GM21526 (cell line): ENCODE results near the gene BANP.
"Not testable (repeated sequence)": the region's sequence is repeated elsewhere in the genome, so short reads cannot be mapped to it uniquely, and the experiment has no call there.

ENCODE experiments used
- ATAC-seq: cut with Tn5 transposase; IDR thresholded peaks from one replicate; pipeline ENCODE4 v1.9.1; 2021; ENCODE audit warnings: moderate library complexity; ENCODE audit not compliant: unreplicated experiment, low FRiP score

The BANP gene

DNA sequence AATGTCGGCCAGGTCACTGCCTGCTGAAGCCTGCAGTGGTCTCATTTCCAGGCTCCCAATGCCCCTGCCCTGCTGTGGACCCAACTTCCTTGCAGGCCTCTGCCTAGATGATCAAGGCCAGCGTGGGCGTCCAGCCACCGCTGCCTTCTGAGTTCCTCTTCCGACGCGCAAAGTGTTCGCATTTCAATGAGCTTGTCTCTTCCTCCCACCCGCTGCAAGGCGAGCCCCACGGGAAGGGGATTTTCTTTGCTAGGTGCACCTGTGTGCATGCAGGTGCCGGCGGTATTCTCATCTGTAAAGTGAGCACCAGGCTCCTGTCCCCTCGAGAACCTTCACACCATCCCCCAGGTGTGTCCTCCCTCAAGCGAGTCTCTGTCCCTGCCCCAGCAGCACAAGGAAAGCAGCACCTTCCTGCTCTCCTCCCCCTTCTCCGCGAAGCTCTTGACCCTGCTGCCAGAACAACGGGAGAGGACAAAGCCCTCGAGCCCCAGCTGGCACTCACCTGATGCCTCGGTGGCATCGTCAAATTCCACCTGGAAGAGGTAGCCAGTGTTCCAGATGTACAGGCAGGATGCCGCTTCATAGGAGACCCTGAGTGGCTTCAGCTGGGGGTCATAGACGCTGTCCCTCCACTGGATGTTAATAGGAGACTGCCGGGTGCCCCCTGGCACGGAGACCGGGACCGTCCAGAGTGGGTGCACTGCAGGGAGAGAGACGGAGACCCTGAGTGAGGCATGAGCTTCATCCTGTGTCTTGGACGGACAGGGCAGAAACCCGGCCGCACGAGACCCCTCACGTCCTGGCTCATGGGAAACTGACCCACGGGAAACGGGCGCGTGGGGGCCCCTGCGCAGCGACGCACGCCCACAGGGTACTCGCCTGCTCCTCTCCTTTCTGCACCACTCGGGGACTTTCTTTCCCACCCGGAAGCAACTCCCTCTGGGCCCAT, 24.7 kb upstream of the BANP start:
- ATAC-seq, result no peak

DNA sequence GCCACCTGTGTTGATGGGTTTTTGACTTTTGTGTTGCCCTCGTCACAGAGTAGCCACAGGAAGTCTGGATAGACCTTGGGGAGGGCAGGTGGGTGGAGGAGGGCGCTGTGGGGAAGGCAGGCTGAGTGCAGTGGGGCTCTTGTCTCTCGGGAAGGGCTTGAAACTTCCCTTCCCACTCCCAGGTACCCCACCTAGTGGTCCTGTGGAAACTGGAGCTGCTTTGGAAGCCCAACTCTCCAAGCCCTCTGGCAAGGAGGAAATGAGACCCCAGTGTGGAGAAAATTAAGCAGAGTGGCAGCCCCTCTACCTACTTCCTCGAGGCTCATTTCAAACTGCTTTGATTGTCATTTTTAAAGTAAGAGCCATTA, 24.1 kb upstream of the BANP start:
- no peak for ATAC-seq

DNA sequence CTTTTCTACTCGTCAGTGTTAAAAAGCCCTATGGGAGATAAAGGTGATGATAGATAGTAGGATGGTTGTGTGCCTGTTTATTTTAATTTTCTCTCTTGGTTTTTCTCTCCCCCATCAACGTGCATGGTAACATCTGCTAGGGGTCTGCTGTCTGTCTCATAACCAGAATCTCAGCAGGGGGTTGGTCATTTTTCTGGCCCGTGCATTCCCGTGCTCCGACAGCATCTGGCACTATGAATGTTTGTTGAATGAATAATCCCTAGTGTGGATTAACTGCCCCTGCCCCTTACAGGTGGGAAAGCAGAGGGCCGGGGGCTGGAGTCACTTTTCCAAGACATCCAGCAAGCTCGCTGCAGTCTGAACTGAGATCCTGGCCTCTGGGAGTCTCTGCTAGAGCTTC, 21.2 kb upstream of the BANP start:
- no peak for ATAC-seq

DNA sequence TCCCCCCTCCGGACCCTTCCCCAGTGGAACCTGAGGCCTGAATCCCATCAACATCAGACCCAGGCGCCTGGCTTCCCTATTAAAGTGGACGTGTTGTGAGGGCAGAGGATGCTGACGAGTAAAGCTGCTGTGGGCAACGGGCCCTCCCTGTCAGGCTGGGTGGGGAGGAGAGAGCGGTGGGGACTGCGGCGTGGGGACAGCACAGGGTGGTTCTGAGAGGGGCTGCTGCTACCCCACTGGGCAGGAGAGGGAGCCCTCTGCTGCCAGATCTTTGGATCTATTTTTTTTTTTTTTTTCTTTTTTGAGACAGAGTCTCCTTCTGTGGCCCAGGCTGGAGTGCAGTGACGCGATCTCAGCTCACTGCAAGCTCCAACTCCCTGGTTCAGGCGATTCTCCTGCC, 20.8 kb upstream of the BANP start:
- ATAC-seq, result no peak

DNA sequence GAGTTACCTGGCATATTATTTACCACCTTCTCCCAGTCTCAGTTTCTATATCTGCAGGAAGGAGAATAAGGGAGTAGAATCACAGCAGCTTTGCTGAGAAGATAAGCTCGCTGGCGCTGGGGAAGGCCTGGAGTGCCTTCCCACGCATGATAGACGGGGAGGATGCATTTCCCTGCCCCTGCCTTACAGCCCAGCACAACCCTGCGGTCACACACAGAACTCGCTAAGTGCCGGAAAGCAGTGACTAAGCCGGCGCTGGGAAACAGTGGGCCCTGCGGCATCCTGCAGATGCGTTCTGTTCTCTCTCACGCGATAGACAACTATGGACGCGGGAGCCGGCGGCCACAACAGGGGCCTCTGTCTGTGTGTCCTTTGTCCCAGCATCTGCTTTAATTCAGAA, 19.7 kb upstream of the BANP start:
- ATAC-seq, result no peak

DNA sequence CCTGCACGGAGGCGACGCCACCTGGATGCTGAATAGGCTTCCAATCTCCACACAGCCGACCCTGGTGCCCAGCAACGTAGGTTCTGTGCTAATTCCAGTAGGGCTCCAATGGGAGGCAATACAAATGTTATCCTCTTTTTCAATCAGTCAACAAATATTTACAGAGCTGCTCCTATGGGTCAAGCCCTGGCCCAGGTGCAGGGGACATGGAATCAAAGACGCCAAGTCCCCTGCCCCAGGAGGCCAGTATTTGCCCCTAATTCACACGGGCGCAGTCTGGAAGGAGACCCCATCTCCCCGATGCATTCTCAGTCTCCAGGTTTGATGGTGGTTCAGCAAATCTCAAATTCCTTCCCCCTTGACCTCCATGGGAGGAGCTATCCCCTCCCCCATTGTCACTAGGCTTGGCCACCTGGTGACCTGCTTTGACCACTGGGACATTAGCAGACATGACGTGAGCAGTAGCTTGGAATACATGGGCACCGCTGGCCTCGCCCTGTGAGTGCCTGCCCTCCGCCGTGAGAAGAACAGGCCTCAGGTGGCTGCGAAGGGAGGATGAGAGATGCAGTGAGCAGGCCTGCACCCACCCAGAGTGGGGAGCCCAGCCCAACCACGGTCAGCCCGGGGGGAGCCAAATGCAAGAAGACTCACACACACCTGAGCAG, 18.6 kb upstream of the BANP start:
- not testable (repeated sequence) for ATAC-seq

DNA sequence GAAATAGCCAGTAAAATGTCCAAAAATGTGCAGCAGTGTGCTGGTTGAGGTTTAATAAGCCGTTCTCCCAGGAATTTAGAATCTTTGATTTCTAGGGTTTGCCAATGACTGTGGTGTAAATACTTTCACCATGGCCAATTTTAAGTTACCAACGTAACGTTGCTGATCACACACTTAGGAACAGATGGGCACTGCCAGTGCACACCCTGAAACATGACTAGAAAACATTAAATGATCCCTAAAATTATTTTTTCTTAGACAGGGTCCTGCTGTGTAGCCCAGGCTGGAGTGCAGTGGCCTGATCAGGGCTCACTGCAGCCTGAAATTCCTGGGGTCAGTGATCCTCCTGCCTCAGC, 18.1 kb upstream of the BANP start:
- ATAC-seq, result no peak

DNA sequence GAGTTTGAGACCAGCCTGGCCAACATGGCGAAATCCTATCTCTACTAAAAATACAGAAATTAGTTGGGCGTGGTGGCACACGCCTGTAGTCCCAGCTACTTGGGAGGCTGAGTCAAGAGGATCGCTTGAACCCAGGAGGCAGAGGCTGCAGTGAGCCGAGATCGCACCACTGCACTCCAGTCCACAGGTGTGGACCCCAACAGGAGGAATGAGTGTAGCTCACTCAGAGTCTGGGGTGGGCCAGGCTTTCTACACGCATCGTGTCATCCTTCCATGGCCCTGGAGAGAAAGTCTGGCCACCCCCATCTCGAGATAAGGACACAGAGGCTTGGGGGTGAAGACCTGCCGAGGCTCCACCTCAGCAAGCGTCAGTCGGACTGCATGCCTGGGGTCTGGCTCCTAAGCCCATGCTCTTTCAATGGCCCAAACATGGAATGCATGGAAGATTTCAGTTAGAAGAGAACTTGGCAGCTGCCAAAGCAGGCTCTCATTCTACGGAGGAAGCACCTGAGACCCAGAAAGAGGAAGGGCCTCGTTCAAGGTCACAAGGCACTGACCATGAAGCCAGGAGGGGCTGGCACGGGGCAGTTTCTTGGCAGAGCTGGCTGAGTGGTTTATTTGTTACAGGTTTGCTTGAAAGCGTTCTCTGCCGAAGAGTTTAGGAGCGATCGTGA, 16.3 kb upstream of the BANP start:
- not testable (repeated sequence) for ATAC-seq

DNA sequence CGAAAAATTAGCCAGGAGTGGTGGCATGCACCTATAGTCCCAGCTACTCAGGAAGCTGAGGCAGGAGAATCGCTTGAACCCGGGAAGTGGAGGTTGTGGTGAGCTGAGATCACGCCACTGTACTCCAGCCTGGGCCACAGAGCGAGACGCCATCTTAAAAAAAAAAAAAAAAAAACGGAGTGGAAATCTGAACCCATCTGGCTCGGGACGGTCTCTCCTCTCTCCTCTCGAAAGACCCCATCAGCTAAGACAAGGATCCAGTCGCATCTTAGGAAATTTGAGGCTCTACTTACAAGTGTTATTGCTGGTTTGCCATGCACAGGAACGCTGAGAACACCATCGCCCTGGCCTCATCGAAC, 15.2 kb upstream of the BANP start:
- not testable (repeated sequence) for ATAC-seq

DNA sequence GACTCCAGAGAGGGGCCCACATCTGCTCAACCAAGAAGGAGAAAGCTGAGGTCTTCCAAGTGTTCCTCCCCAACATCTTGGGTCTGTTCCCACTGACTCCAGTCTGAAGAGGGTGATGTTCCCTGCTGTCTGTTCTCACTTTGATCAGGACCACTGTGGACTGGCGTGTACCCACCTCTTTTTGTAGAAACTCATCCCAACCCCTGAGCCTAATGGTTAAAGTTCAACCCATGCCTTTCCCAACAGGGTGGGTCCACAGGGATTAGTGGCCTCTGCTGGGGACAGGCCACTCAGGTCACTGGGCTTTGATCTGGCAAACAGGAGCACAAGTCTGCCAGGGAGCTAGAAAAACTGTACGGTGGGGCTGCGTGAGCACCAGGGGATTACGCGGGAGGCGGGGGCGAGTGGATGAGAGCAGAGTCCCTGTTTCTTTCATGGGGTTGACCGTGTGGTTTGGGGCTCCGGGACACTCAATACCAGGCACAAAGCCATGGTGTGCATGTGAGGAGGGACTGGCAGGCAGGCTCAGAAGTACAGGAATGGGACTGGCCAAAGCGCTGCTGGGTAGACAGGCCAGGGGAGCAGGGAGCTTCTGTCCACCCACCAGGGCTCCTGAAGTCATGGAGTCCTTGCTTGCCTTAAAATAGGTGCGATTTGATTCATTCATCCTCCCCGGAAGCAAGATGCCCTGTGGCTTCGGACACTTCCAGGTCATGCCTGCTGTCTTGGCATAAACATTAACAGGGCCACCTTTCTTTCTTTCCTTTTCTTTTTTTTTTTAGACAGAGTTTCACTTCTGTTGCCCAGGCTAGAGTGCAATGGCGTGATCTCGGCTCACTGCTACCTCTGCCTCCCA, 14.6 kb upstream of the BANP start, which contains the start of gene CA5A:
Gene CA5A, minus strand, starts transcription at position 155 of the 856 bp plus-strand sequence. Its CDS starts 79 bp downstream, at position 76.
- no peak for ATAC-seq

DNA sequence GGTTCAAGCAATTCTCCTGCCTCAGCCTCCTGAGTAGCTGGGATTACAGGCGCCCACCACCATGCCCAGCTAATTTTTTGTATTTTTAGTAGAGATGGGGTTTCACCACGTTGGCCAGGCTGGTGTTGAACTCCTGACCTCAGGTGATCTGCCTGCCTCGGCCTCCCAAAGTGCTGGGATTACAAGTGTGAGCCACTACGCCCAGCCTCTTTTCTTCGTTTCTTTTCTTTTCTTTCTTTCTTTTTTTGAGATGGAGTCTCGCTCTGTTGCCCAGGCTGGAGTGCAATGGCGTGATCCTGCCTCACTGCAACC, 14.0 kb upstream of the BANP start:
- ATAC-seq, result not testable (repeated sequence)

DNA sequence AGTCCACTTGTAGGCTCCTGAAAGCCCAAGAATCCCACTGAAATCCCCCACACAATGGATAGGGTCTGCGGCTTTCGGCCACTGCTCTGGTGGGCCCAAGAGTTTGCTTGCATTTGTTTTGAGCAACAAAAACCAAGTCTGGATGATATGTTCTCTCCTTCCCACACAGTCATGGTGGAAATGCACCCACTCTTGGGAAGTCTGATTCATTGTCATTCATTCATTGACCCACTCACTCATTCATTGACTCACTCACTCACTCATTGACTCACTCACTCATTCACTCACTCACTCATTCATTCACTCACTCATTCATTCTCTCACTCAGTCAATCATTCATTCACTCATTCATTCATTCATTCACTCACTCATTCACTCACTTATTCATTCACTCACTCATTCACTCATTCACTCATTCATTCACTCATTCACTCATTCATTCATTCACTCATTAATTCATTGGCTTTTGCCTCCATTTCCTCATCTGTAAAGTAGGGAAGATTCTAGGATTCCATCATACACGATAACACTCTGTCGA, 12.8 kb upstream of the BANP start:
- no peak for ATAC-seq

DNA sequence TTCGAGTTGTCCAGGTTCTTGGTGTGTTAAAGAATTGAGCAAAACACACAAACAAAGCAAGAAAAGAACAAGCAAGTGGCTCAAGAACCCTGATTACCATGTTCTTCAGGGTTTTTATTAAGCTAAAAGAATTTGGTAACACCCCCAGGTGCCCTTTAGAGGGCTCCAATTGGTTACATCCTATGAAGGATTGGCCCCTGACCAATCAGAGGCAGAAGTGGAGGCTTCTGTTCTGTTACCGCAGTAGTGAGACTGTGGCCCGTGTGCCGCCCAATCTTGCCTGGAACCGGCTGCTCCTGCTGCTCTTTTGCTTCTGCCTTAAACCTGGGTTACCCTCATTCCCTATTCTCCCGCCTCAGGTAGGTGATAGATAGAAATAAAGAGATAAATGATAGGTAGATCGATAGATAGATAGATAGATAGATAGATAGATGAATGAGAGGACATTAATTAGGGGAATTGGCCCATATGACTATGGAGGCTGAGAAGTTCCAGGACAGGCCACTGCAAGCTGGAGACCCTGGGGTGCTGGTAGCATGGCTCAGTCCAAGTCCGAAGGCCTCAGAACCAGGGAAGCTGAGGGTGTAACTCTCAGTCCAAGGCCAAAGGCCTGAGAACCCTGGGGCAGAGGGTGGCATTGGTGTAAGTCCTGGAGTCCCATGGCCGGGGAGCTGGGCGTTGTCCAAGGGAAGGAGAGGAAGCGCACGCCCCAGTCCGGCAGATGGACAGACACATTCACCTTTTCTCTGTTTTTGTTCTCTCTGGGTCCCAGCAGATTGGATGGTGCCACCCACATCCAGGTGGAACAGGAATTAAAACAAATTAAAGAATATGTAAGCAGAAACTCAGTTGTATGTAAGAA, 11.4 kb upstream of the BANP start:
- no peak for ATAC-seq

DNA sequence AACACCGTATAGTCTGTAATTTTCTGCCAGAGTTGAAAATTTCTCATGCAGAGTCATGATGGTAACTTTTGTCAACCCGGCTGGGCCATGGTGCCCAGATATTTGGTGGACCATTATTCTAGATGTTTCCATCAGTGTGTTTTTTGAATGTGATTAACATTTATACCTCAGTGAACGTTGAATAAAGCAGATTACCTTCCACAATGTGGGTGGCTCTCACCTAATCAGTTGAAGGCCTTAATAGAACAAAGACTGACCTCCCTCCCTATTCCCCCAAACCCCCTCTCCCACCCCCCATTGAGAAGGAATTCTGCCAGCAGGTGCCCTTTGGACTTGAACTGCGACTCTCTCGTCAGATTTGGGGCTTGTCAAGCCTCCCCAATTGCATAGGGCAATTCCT, 8.6 kb upstream of the BANP start:
- no peak for ATAC-seq

DNA sequence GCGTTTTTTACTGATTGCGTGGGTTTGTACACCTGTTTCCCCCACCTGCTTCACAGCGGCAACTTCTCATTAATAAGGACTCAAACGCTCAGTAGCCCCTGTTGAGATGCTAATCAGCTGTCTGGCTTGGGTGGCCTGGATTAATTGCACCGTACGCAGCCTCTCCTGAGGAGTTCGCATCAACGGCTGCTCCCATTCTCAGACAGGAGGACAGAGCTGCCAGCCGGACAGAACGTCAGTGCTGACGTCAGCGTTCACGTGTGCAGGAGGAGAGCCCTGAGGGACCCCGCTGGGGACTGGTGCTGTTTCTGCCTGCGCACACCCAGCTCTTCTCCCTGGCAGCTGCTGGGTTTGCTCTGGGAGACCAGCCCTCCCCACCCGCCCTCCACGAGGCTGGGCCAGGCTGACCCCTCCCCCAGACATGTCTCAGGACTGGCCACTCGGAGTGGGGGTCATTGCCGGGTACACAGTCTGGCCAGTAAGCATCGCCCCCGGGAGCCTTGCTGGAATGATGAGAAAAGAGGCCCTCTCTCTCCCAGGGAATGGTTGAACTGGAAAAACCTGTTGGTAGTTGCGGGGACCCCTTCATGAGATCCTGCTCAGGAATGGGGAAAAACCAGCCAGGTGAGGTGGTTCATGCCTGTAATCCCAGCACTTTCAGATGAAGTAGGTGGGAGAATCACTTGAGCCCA, 5.7 kb upstream of the BANP start:
- no peak for ATAC-seq

DNA sequence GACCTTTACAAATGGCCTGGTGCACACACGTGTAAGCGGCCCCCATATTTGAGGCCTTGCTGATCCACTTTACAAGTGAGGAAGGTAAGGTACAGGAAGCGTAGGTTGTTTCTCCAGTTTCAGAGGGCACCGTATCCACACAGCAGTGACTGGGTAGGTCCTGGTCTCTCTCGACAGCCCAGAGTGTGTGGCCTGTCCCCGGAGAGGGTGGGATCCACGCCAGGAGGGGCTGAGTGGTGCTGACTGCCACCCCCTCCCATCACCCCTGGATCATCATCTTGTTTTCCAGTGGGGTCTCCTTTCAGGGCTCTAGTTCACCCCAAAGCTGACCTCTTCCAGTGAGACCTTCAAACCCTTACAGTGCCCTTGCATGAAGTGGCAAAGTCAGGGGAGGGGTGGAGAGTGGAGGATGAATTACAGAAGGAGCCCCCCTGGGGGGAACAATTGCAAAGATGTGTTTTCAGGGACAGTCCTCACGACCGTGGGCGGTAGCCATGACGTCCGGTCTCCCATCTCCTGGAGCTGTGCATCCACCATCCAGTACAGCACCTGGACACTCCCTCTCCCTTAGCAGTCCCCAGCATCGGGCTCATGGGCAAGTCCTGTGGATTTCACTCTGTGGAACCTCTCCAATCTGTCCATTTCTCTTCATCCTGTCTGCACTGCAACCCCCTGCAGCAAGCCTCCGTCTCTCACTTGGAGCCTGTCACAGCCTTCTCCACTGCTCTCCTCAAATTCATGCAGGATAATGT, 4.5 kb upstream of the BANP start:
- ATAC-seq, result no peak

DNA sequence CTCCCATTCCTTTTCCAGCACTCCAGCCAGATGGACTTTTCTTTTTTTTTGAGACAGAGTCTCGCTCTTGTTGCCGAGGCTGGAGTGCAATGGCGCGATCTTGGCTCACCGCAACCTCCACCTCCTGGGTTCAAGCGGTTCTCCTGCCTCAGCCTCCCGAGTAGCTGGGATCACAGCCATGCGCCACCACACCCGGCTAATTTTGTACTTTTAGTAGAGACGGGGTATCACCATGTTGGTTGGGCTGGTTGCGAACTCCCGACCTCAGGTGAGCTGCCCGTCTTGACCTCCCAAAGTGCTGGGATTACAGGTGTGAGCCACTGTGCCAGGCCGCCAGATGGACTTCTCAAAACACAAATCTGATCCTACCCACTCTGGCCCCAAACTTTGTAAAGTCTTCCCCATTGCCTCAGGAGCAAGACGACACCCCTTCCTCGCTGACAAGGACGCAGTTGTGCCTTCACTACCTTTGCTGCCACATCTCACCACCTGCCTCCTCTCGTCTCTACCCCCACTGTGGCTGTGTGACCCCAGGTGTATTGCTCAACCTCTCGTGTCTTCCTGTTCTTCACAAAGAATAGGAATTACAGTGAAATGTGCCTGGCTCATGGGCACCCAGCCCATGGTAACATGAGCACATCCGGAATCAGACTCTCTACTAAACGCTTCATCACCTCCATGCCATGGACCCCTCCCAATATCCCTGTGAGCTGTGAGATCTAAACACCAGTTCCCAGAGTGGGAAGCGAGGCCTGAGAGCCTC, 3.7 kb upstream of the BANP start:
- ATAC-seq, result no peak

DNA sequence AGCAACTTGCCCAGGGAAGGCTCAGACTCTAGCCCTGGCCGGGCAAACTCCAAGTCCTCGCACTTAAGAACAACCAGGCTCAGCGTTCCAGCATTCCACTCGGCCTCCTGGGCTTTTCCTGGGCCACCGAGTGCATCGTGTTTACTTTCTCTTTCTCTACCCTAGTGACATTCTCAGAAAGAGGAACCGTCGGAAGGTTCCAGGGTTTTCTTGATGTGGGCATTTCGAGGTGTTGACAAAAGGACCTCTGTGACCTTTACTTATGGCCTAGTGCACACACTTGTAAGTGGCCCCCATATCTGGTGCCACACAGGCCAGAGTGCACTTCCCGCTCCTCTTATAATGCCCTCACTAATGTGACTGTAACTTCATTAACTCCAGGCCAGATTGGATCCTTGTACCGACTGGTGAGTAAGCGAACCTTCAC, 3.1 kb upstream of the BANP start:
- ATAC-seq, result no peak
